A673 (cell line): ENCODE results near the gene PTCD3. TPM values are rescaled to one million over a fixed set of nuclear protein-coding genes. Genes with fewer than 3 reads are reported as not detected.

Experiments
- BruUV-seq: library from RNA; stranded (reverse); fragments of 400-500 nt; replicated peaks from 2 replicates; lab custom pipeline; 2021; lab: Mats Ljungman, UMichigan
- CTCF ChIA-PET: fragments of 300-600 bp; sonication (Branson Sonifier 250); formaldehyde crosslinking; loops from one replicate; lab custom pipeline; 2022; ENCODE audit warnings: antibody characterized with exemption; lab: Charles Lee
- POLR2A ChIA-PET: fragments of 300-600 bp; sonication (Branson Sonifier 250); formaldehyde crosslinking; loops from one replicate; lab custom pipeline; 2022; ENCODE audit warnings: antibody characterized with exemption; ENCODE audit not compliant: low non-redundant PET; lab: Charles Lee
- DNase-seq: peaks from one replicate; pipeline ENCODE4 v3.0.0-alpha.2; 2015; ENCODE audit warnings: low spot score
- H3K27ac ChIP-seq: fragments of 200-600 bp; sonication (generic); 2 replicates; pipeline ENCODE4 v1.5.1; 2016; ENCODE audit warnings: mixed run types, low read depth, mild to moderate bottlenecking, mixed read lengths, antibody characterized with exemption, low read length; ENCODE audit not compliant: poor library complexity, severe bottlenecking
- H3K27me3 ChIP-seq: fragments of 200-600 bp; sonication (generic); replicated peaks from 2 replicates; pipeline ENCODE4 v1.6.1; 2017; ENCODE audit warnings: mixed run types, low read depth, mild to moderate bottlenecking, mixed read lengths, antibody characterized with exemption, low read length; ENCODE audit not compliant: insufficient read depth, poor library complexity
- H3K36me3 ChIP-seq: fragments of 200-600 bp; sonication (generic); 2 replicates; pipeline ENCODE4 v1.6.1; 2016; ENCODE audit warnings: mixed run types, mild to moderate bottlenecking, mixed read lengths, antibody characterized with exemption, low read length; ENCODE audit not compliant: insufficient read depth, poor library complexity, severe bottlenecking
- H3K4me1 ChIP-seq: fragments of 200-600 bp; sonication (generic); 2 replicates; pipeline ENCODE4 v1.6.1; 2017; ENCODE audit warnings: mixed run types, mild to moderate bottlenecking, mixed read lengths, antibody characterized with exemption, low read length; ENCODE audit not compliant: insufficient read depth, poor library complexity, severe bottlenecking
- H3K4me3 ChIP-seq: fragments of 200-600 bp; sonication (generic); 2 replicates; pipeline ENCODE4 v1.5.1; 2016; ENCODE audit warnings: low read depth, mixed run types, mild to moderate bottlenecking, mixed read lengths, low read length; ENCODE audit not compliant: poor library complexity, severe bottlenecking
- H3K9me3 ChIP-seq: fragments of 200-600 bp; sonication (generic); 2 replicates; pipeline ENCODE4 v1.6.1; 2016; ENCODE audit warnings: mixed run types, low read depth, mild to moderate bottlenecking, mixed read lengths, antibody characterized with exemption, low read length; ENCODE audit not compliant: poor library complexity, severe bottlenecking
- EZH2 ChIP-seq: fragments of 200-600 bp; sonication (generic); IDR thresholded peaks from 2 replicates; pipeline ENCODE4 v1.6.1; 2017; ENCODE audit warnings: borderline replicate concordance, low read depth, mild to moderate bottlenecking, mixed read lengths, antibody characterized with exemption, low read length; ENCODE audit not compliant: poor library complexity, severe bottlenecking
- intact Hi-C: fragments of 100-400 bp; cut with micrococcal nuclease; formaldehyde crosslinking; loops from one replicate; pipeline ENCODE4 v1.10.0; 2022; ENCODE audit not compliant: unreplicated experiment
- total RNA-seq: library from RNA; stranded (reverse); gene quantifications from 2 replicates; pipeline ENCODE4 v1.2.3, GENCODE V29; 2021
- TF ChIP-seq, protein P1 (sequence below): fragments of 300-800, 200-600 bp; sonication (generic); conservative IDR thresholded peaks from 2 replicates; pipeline ENCODE4 v1.5.1; 2017; ENCODE audit warnings: low read depth, mild to moderate bottlenecking, antibody characterized with exemption, low read length, moderate library complexity, mixed read lengths

Gene PTCD3
- total RNA-seq, 1 experiment from 2014 or later, result 148 TPM

DNA sequence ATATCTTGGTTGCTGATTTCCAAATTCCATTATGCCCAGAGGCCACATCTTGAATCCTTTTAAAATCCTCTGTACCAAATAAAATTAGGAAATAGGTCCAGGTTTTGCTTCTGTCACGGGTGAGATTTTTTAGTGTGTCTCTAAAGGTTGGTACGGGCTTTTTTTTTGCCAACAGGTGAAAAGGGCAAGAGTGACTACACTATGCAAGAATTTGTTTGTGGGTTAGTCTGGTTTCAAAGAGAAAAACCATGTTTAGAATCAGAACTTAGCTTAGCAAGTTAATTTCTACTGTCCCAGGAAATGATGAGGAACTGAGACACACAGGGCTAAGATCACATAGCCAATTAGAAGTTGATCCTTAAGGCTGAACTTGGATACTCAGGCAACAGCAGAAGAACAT lies 42.0 kb upstream of the PTCD3 start:
- ChIA-PET CTCF (interaction anchor here (0.8 kb wide), 1 partner anchor 237 kb away, joined by 4 read pairs; no protein-coding TSS in a partner anchor), POLR2A (no interaction called here)
- no TSS peak for BruUV-seq
- Histone ChIP-seq H3K27ac (no peak overlapping the region), H3K36me3 (peaks cover 82% of the 10 kb centered on the region), H3K9me3 (no peaks in the 10 kb centered on the region), H3K27me3 (no peaks in the 10 kb centered on the region), H3K4me3 (no peak overlapping the region), H3K4me1 (no peaks in the 10 kb centered on the region)
- intact Hi-C loops, result no loop called here
- DNase-seq, result no peak
- no peak for TF ChIP-seq EZH2
- TF ChIP-seq, protein P1, sequence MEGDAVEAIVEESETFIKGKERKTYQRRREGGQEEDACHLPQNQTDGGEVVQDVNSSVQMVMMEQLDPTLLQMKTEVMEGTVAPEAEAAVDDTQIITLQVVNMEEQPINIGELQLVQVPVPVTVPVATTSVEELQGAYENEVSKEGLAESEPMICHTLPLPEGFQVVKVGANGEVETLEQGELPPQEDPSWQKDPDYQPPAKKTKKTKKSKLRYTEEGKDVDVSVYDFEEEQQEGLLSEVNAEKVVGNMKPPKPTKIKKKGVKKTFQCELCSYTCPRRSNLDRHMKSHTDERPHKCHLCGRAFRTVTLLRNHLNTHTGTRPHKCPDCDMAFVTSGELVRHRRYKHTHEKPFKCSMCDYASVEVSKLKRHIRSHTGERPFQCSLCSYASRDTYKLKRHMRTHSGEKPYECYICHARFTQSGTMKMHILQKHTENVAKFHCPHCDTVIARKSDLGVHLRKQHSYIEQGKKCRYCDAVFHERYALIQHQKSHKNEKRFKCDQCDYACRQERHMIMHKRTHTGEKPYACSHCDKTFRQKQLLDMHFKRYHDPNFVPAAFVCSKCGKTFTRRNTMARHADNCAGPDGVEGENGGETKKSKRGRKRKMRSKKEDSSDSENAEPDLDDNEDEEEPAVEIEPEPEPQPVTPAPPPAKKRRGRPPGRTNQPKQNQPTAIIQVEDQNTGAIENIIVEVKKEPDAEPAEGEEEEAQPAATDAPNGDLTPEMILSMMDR, result no peak

DNA sequence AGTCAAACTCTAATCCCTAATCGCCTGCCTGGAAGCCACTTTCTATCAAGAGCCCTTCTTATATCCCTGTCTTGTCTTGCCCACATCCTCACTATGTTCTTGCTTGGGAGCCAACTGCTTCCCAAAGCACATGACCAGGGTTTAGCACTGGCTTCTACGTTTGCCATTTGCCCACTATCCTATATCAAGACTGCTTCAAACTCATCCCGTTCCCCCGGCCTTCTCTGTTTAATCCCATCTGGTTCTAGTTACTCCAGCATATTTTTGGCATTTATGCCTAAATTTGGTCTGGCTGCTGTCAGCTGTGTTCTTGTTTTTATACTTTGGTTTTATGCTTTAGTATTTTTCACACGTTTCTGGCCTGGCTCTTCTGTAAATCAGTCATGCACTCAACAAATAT lies 40.5 kb upstream of the PTCD3 start:
- H3K36me3 ChIP-seq, result peaks cover 87% of the 10 kb centered on the region
- TF ChIP-seq, protein P1, result no peak
- no peak for TF ChIP-seq EZH2
- H3K9me3 ChIP-seq, result no peaks in the 10 kb centered on the region
- BruUV-seq, result no TSS peak
- ChIA-PET POLR2A (no interaction called here), CTCF (no interaction called here)
- no peak for DNase-seq
- no peaks in the 10 kb centered on the region for H3K4me1 ChIP-seq
- H3K27ac ChIP-seq, result no peak overlapping the region
- intact Hi-C loops, result no loop called here
- no peak overlapping the region for H3K4me3 ChIP-seq
- H3K27me3 ChIP-seq, result no peaks in the 10 kb centered on the region

DNA sequence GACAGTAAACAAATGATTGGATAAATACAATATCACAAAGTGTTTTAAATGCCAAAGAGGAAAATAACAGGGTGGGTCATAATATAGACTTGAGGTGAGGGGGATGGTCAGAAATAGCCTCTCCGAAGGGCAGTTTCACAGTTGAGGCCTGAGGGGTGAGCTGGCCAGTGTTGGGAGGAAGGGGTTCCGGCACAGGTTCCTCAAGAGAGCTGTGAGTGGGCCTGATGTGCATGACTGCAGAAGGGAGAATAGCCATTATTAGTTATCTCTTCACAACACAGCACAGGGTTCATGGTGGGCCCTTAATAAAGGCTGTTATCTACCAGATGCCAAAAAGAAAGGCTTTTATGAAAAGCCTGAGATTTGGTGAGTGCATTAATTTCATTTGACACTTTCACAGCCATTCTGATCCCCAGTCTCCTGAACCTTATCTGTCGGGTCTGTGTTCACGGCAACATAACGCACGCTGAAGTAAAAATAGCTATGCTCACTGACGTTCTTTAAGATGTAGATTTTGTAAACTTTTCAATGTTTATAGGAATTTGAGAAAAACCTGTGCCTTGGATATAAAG lies 39.9 kb upstream of the PTCD3 start:
- ChIA-PET CTCF (no interaction called here), POLR2A (no interaction called here)
- Histone ChIP-seq H3K9me3 (no peaks in the 10 kb centered on the region), H3K27ac (no peak overlapping the region), H3K36me3 (peaks cover 87% of the 10 kb centered on the region), H3K4me3 (no peak overlapping the region), H3K27me3 (no peaks in the 10 kb centered on the region), H3K4me1 (no peaks in the 10 kb centered on the region)
- intact Hi-C loops, result no loop called here
- no peak for DNase-seq
- TF ChIP-seq, protein P1, result no peak
- TF ChIP-seq EZH2, result no peak
- BruUV-seq, result no TSS peak
